Left hindlimb (tissue), 1 donor: ENCODE results near the gene TAF4B.

Experiments
- DNase-seq: peaks from one replicate; pipeline ENCODE4 v3.0.0-alpha.2; 2018

The TAF4B gene

GRCh38 chr18:26383454-26384270, 157.4 kb downstream of the TAF4B start:
- no peak for DNase-seq

GRCh38 chr18:26386002-26386401, 159.8 kb downstream of the TAF4B start:
- no peak for DNase-seq

- no peak for DNase-seq
Observed at GRCh38 chr18:26386441-26386840, 160.2 kb downstream of the TAF4B start.

GRCh38 chr18:26394047-26394654, 167.9 kb downstream of the TAF4B start:
- no peak for DNase-seq

- DNase-seq = no peak
Observed at GRCh38 chr18:26397019-26397418, 170.8 kb downstream of the TAF4B start.

GRCh38 chr18:26403491-26403890, 177.2 kb downstream of the TAF4B start:
- DNase-seq = no peak

- no peak for DNase-seq
Observed at GRCh38 chr18:26405190-26405801, 179.1 kb downstream of the TAF4B start.

- DNase-seq = no peak
Observed at GRCh38 chr18:26406324-26406723, 180.1 kb downstream of the TAF4B start.

- no peak for DNase-seq
Observed at GRCh38 chr18:26406854-26407517, 180.7 kb downstream of the TAF4B start.

- DNase-seq = no peak
Observed at GRCh38 chr18:26407736-26408601, 181.7 kb downstream of the TAF4B start.

GRCh38 chr18:26409091-26409490, 182.8 kb downstream of the TAF4B start:
- no peak for DNase-seq

GRCh38 chr18:26414901-26415440, 188.7 kb downstream of the TAF4B start:
- no peak for DNase-seq

- DNase-seq = no peak
Observed at GRCh38 chr18:26415631-26416030, 189.4 kb downstream of the TAF4B start.

- no peak for DNase-seq
Observed at GRCh38 chr18:26416652-26417150, 190.5 kb downstream of the TAF4B start.

- no peak for DNase-seq
Observed at GRCh38 chr18:26417190-26417589, 190.9 kb downstream of the TAF4B start.

GRCh38 chr18:26418225-26418624, 192.0 kb downstream of the TAF4B start:
- no peak for DNase-seq

- no peak for DNase-seq
Observed at GRCh38 chr18:26419746-26420145, 193.5 kb downstream of the TAF4B start.

- DNase-seq = no peak
Observed at GRCh38 chr18:26421503-26421902, 195.3 kb downstream of the TAF4B start.

- no peak for DNase-seq
Observed at GRCh38 chr18:26421931-26422330, 195.7 kb downstream of the TAF4B start.

GRCh38 chr18:26422472-26423162, 196.4 kb downstream of the TAF4B start:
- no peak for DNase-seq

- no peak for DNase-seq
Observed at GRCh38 chr18:26424428-26425147, 198.3 kb downstream of the TAF4B start.
